T-helper 22 cell (primary cell): ENCODE data around the gene CNP.
"Not testable (repeated sequence)": the region's sequence is repeated elsewhere in the genome, so short reads cannot be mapped to it uniquely, and the experiment has no call there.

Experiments used
- DNase-seq: peaks from one replicate; pipeline ENCODE4 v3.0.0-alpha.2; 2020; ENCODE audit warnings: low read depth

The CNP gene

GRCh38 chr17:41966463-41967140, at the start of gene CNP:
Gene CNP (plus strand): TSS chr17:41966795. CDS start chr17:41966885, 90 bp downstream.
- DNase-seq = peak; percentile 83

- DNase-seq = no peak
Measured at GRCh38 chr17:41917192-41917591, 49.4 kb upstream of the CNP start.

GRCh38 chr17:41917679-41918313, 48.8 kb upstream of the CNP start:
- no peak for DNase-seq

- DNase-seq = peak; percentile 91
Measured at GRCh38 chr17:41918314-41919164, 48.1 kb upstream of the CNP start, which contains the start of gene ACLY. Gene ACLY (minus strand): TSS chr17:41918951. CDS start chr17:41913873, 5,078 bp downstream.

- DNase-seq = no peak
Measured at GRCh38 chr17:41919165-41919817, 47.3 kb upstream of the CNP start.

GRCh38 chr17:41919840-41920579, 46.6 kb upstream of the CNP start:
- DNase-seq = no peak

- no peak for DNase-seq
Measured at GRCh38 chr17:41920580-41920955, 46.0 kb upstream of the CNP start.

GRCh38 chr17:41925991-41926590, 40.5 kb upstream of the CNP start:
- DNase-seq = no peak

- no peak for DNase-seq
Measured at GRCh38 chr17:41928693-41929251, 37.8 kb upstream of the CNP start.

- DNase-seq = peak; percentile 95
Measured at GRCh38 chr17:41930009-41930832, 36.4 kb upstream of the CNP start, which contains the start of gene ODAD4. Gene ODAD4 (plus strand): TSS chr17:41930617. CDS start chr17:41930724, 107 bp downstream.

- not testable (repeated sequence) for DNase-seq
Measured at GRCh38 chr17:41930833-41931156, 35.8 kb upstream of the CNP start.

GRCh38 chr17:41931715-41932114, 34.9 kb upstream of the CNP start:
- not testable (repeated sequence) for DNase-seq

GRCh38 chr17:41932816-41933389, 33.7 kb upstream of the CNP start:
- DNase-seq = no peak

GRCh38 chr17:41935641-41936040, 31.0 kb upstream of the CNP start:
- no peak for DNase-seq

- DNase-seq = no peak
Measured at GRCh38 chr17:41937970-41938954, 28.3 kb upstream of the CNP start.

GRCh38 chr17:41939044-41939692, 27.4 kb upstream of the CNP start:
- DNase-seq = no peak

GRCh38 chr17:41939693-41940090, 26.9 kb upstream of the CNP start:
- no peak for DNase-seq

GRCh38 chr17:41941168-41941567, 25.4 kb upstream of the CNP start:
- no peak for DNase-seq
